Measurements from ENCODE around the gene RBMS3.
A peak's percentile ranks its signal among the peaks of the same experiment; 100 is the strongest.

RBMS3 gene

DNA sequence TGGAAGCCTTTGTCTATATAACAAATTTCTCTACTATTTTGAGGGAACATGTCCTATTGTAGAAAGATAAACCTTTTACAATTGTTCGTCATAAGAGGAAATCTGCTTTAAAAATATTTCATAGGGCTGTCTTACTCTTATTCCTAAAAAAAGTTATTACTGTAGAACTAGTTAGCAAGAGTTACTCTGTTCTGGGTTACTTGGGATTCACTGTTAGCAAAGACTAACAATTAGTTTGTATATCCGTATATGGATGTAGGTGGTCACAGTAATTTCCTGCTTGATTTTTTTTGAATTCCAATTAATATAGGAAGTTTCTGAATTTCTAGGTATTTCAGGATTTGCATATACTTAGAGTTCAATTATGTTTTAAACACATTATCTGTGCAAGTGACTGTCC is 413.5 kb downstream of the RBMS3 start:
- DNase-seq: peak; percentile 11

DNA sequence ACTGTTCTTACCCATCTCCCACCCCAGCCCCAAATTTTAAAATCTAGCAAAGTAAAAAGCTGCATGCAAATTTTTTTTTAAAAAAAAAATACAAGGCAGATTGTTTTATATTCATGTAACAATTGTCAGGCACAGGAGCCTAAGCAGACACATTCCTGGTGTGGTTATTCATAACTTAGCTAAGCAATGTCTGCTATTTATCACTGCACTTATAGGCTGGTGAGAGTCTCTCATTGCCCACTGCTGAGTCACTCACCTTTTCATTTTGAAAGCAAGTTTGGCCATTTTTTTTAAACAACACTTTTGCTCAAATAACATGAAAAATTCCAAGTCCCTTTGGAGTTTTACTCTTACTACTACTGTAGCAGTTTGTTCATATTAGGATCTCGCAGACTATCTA is 413.9 kb downstream of the RBMS3 start:
- DNase-seq: peak; percentile 97

DNA sequence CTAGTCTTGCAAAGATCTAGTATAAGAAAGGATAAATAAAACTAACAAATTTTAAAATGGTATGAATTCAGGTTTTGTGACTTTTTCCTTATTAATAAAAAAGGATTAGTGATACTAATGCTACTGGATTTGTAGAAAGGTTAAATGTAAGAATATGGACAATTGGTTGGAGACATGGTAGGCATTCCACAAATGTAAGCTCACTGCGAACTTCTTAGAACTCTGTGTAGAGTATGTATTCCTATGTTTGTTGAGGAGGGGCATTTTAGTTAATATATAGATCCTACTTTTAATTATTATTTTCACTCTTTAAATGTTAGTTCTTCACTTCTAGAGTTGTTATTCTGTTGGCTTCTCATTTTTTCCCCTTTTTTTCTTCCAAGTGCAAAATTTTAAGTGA is 414.3 kb downstream of the RBMS3 start:
- no peak for DNase-seq

DNA sequence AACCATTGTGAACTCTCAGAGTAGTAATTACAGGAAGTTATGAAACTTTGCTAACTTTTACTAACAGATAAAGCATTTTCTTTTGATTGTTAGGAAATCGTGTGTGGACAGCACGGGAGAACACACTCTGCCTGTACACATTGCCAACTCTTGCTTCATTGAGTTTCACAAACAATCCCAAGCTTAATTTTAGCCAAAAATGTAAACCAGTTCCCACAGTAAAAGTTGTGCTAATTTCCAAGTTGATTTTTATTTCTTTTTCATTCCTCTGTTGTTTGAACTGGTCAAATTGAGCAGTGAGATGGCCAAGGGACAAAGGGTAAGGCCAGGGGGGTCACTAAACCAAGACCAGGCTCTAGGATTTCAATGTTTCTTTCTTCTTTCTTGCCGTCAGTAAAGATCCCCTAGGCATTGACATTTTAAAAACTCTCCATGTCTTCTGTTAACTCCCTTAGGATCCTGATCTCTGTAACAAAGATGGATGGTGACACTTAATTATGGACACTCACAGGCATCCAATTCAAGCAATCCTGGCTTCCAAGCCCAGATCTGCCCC is 414.9 kb downstream of the RBMS3 start:
- peak; percentile 39 for DNase-seq

DNA sequence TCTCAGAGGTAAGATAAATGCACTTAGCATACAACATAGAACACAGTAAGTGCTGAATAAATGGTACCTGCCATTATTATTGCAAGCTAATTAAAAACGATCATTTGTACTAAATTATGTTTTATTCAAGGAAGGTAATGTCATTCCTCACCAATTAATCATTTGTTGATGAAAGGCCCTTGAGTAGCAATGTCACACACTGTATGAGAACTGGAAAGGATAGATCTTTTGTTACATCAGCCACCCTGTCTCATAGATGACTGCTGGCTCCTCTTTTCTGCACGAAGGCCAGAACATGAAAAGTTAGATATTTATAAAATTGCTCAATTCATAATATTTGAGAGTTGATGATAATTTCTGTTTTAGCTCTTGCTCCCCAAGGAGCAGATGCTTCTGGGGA is 415.4 kb downstream of the RBMS3 start:
- no peak for DNase-seq

DNA sequence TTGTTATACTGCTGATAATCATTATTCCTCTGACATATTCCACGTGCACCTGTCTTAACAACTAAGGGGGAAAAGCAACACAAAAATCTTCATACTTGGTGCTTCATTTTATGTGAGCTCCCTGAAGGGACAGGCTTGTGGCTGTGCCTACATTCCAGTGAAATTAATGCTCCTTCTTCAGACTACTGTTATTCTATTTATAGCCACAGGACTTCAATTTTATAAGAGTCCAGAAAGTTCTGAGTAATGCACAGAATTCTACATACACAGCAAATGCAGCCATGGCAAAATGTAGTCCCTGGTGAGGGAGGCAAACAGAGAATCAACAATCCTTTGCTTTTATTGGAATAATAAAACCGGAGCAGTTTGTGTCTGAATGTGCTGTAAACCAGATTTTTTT is 417.1 kb downstream of the RBMS3 start:
- DNase-seq: peak; percentile 85

DNA sequence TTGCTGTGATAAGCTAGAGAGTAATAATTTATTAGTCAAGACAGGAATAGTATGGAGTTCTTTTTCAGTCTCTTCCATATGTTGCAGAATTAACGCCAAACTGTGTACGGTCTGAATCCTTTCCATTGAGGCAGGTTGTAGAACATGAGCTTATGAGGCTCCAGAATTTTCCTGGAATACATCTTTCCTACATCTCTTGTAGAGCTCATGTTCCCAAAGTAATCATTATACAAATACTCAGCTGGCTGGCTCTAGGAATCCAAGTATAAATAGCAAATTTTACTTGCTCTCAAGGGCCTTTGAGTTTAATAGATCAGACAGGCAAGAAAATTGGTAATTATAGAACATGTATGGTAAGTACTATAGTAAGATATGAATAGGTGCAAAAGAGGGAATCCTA is 419.4 kb downstream of the RBMS3 start:
- no peak for DNase-seq

DNA sequence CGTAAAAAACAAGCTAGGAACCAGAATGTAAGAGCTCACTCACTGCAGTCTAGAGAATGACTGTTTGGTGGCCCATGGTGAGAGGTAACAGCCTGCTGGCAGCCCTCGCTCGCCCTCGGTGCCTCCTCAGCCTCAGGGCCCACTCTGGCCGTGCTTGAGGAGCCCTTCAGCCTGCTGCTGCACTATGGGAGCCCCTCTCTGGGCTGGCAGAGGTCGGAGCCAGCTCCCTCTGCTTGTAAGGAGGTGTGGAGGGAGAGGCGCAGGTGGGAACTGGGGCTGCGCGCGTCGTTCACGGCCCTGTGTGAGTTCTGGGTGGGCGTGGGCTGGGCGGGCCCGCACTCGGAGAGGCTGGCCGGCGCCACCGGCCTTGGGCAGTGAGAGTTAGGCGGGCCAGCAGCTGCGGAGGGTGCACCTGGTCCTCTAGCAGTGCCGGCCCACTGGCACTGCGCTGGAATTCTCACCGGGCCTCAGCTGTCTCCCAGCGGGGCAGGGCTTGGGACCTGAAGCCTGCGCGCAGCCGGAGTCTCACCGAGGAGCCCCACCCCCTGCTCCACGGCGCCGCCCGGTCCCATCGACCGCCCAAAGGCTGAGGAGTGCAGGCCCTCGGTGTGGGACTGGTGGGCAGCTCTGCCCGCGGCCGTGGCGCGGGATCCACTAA is 420.6 kb downstream of the RBMS3 start:
- DNase-seq: no peak

DNA sequence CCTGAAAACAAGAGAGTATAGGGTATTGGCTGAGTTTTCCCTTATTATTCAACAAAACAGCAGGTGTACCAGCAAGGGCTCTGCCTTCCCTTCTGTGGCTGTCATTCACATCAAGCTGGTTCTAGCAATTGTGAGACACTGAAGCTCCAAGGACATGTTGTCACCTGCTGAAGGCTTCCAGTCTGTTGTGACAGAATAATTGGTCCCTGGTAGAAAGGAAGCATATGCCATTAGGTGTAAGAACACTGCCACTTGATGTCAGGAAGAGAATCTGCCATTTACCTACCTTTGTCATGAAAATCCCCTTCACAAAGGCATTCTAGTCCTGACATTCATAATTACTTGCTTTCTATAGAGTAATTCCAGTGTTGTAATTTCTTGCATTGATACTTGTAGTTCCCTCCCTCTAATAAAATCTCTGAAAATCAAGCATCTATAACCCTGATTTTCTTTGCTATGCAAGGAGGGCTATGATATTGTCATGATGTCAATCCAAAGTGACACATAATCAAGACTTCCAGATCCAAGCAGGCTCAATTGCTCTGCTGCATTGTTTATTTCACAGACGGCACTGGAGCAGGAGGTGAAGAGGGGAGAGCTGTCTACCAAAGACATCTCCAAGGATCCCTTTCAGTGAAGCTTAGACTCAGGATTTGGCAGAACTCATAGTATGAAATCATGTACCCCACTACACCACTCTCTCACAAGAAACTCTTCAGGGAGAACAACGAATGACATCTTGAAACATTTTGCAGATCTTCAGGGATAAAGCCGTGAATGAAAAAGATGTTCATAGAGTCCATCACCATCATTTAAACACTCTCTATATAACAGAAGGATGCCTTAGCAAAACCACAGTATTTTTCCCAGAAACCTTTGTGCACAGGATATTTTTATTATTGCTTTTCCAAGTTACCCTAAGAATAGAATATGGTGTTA is 425.3 kb downstream of the RBMS3 start:
- no peak for DNase-seq

DNA sequence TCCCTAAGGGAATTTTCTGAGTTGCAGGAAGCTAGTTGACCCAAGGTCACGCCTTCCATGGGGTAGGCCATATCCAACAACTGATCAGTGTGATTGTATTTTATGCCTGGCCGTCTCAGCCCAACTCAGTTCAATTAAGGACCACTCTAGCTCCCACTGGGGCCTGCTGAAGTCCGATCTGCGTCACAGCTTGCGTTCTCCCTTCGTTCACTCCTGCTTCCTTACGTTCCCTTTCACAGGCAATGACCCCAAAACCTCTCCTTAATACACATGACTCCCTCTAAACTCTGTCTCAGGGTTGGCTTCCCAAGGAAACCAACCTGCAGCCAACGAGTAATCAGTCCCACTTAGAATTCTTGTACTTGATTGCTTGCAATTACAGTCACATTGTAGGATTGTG is 428.0 kb downstream of the RBMS3 start:
- DNase-seq: no peak

DNA sequence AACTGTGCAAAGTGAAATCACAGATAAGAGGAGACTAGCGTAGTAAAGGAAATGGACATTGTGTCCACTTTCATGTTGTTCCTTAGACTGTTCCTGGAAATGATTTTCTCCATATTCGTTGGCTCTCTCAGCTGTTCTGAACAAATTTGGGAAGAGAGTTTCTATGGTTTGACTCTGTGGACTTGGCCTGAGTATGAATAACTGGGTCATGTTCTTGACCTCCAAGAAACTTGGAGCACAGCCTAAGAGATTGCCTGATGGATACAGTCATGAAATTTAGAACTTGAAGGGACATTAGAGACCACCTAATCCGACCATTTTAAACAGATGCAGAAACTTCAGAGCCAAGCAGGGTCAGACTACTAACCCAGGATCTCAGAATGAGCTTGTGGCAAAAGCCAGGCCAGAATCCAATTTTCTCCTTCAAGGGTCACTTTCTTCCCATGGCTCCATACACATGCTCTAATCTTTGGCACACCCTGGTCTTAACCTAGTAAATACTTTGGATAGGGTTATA is 430.4 kb downstream of the RBMS3 start:
- no peak for DNase-seq

DNA sequence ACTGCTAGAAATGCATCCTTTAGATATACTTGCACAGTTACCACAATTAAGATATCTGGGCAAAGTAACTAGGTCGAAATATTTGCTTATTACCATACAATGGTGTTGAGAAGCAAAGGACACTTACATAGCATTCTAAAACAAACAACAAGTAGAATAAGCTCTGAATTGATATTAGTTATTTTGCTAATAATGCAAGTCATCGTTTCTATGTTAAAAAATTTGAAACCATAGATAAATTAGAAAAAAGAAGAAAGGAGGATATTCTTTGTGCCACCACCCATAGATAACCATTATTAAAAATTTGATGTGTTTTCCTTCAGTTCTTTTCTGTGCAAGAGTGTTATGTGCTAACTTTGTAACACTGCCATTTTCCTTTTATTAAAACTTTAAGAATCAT is 435.3 kb downstream of the RBMS3 start:
- no peak for DNase-seq

DNA sequence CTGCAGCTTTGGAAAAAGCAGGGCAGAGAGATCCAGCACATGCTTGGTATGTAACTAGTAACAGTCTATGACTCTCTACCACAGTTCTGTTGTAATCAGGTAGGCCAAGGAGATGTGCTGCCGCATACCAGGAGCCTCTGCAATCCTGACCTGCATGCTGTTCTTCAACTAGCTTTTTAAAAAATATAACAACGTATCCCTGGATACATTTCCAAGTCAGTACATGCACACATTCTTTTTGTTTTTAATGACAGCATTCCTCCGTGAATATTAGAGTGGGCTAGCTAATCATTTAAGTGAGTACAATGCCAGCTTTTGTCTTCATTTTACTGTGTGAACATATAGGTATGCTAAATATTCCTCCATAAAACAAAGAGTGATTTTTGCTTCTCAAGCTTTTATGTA is 437.8 kb downstream of the RBMS3 start:
- DNase-seq: no peak

DNA sequence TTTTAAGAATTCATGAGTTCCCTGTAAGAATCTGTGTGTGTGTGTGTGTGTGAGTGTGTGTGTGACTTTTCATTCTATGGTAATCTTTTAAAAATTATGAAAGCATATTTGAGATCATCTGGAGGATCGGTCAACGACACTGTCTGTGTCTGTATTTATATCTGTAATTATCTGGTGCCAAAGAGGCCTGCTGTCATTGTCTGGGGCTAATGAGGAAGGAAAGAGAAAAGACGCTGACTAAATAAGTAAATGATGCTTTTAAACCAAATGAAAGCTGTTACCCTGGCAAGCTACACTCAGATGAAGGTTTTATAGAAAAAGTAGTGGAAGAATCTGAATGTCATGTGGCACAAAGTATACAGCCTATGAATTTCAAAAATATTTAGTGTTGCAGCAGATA is 439.8 kb downstream of the RBMS3 start:
- DNase-seq: no peak

DNA sequence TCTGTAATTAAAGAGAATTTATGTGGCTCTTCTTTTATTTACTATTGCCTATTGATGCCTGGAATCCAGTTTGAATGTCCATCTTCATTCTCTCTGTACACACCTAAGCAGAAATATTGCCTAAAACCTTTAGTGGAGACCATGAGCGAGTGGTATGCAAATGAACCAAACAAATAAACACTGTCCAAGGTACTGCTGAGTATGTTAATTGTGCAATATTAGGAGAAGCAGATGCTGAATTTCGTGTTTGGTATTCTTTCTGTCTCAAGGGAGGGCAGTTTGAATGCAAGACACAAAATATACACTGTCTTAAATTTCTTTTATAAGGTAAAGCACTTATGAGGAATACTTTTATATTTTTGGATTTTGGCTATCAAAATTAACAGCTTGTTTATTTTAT is 440.9 kb downstream of the RBMS3 start:
- no peak for DNase-seq

DNA sequence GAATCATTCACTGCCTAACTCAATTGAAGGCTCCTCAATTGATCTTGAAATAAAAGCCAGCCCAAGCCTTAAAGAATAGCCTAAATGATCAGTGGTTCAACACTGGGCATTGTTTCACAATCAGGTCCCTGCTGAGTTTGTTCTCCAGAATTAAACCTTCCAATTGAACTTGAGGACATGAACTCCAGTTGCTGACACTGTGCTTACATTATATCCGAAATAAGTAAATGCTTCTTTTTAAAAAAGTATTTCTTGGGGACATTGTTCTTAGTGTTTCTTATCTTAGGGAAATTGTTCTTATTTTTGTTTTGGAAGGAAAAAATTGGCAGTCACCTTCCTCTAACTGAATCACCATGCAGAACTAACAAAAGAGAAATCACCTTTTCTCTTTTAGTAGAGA is 450.2 kb downstream of the RBMS3 start:
- no peak for DNase-seq

DNA sequence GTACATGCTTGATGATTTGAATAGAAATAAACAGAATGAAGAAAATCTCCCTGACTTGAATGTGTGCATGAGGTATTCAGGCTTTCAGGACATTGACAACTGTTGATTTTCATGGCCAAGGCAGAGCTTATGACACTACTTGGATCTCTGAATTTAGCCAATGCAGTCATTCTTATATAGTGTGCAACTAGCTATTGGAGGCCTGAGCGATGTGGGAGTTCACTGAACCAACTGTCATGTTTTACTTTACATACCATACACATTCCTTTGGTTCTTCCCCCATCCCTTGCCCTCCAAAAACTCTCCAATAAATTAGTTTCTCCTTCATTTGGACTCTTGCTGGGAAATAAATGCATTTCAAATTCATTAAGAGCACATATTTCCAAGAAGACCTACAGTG is 460.4 kb downstream of the RBMS3 start:
- peak; percentile 55 for DNase-seq

DNA sequence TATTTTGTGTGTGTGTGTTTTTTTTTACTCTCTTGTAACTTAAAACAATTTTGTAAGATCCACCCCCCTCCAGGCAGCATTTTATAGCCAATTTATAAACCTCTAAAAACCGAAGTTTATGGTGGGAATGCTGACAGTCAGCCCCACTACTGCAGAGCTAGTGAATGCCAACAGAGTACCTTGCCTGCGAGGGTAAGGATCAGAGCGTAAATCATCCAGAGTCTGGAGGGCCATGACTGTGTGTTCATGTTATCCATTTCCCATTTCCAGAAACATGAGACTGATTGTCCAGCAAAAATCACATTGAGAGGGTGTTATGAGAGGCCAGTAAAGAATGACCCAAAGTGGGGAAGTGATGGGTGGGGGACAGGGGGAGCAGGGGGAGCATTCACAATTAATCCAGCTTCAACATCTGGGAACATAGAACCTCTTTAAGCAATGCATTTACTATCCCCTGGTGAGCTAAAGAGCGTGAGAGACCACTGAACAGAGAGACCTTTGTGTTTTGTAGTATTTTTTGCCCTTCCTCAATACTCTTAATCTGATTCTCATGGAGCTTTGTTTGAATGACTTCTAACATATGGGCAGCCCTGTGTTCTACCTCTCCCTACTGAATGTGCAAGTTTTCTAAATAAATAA is 464.5 kb downstream of the RBMS3 start:
- no peak for DNase-seq

DNA sequence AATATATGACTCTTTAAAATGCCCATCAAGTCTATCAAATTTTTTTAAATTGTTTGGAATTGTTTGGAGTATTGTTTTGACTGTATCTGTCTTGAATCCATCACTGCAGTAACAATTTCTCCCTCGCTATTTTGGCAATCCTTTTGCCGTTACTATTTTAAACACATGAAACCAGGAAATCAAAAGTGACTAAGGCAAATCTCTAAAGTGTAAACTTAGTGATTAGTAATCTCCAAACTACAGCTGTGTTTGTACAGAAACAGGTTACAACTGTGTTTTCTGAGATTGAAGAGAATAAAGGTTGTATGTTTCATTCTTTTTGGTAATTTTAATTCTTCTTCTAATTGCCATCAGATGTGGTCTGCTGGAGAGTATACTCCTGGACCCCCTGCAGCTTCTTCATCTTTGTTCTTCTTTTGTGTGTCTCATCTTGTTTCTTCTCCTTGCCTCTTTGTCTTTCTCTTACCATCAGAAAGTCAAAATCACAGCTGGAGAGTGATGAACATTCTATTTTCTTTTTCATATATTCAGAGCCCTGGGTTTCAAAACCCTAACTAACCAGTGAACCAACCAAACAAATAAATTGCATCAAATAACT is 465.4 kb downstream of the RBMS3 start:
- no peak for DNase-seq

DNA sequence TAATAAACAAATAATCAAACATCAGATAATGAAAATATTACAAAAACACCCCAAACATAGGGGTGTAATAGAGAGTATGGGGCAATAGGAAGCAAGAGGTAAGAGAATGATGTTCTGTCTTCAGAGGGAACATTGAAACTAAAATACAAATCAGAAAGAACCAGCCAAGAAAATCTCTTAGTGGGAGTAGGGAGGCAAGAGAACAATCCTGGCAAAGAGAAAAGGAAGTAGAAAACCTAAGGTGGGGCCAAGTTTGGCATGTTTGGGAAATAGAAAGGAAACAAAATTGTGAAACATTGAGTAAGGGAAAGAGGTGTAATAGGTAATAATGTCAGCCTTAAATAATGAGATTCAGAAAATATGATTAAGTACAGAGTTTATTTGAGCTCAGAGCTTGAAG is 467.1 kb downstream of the RBMS3 start:
- DNase-seq: no peak

DNA sequence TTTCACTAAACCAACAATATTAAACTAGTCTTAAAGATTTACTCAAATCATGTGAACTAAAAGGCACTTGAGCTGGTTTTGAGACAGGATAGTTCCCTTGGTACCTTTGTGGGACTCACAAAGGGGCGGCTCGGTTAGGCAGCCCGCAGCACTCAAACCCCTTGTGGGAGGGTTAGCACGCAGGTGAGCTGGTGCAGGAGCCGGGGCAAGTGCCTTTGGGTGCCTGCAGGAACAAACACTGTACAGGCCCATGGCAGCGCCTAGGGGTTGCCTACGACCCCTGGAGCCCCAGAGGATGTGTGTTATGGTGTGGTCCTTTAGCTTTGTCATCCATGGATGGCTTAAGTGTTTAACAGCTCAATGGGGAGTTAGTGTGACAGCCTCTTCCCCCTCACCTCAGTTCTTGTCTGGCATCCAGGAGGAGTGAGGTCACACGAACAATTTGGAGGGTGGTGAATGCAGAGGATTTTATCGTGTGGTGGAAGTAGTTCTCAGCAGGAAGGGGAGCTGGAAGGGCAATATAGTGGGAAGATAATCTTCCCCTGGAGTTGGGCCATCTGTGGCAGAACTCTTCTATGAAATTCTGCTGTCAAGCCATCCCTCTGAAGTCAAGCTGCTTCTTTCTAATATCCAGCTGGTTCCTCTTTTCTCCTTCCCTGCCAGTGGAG is 470.9 kb downstream of the RBMS3 start:
- DNase-seq: no peak

DNA sequence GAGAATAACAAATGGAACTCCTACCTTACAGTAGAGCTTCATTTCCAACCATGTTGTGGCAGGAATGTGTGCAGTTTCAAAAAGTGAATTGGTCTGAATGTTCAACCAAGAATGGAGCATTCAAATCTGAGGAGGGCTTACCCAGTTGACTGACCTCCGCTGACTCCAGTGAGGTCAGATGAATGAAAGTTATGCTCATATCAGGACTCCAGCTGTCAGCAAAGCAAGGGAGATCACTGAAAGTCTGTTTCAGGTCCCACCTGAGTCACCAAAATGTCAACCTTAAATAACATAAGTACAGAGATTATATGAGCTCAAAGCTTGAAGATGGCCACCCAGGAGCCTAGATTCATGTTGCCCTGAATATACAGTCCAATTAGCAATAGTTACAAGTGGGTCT is 473.5 kb downstream of the RBMS3 start:
- DNase-seq: no peak
